Lower lobe of right lung (tissue), 2 donors: ENCODE measurements around the gene YTHDF1. TPM values are rescaled to one million over a fixed set of nuclear protein-coding genes. Genes with fewer than 3 reads are reported as not detected.
"Not testable (repeated sequence)": the region's sequence is repeated elsewhere in the genome, so short reads cannot be mapped to it uniquely, and the experiment has no call there.

ENCODE experiments used
- ATAC-seq, 2 donors: fragments of 200-7000 bp; cut with Tn5 transposase; one replicate each; pipeline ENCODE4 v1.9.1; 2020 to 2022; ENCODE audit warnings: mild to moderate bottlenecking in 2 of 2, moderate library complexity in 2 of 2
- DNase-seq: peaks from one replicate; pipeline ENCODE4 v3.0.0-alpha.2; 2020
- H3K27ac ChIP-seq: fragments of 200-600 bp; one replicate; pipeline ENCODE4 v1.8.0; 2022
- H3K27me3 ChIP-seq: fragments of 200-600 bp; one replicate; pipeline ENCODE4 v1.8.0; 2022; ENCODE audit warnings: low read depth
- H3K36me3 ChIP-seq: fragments of 200-600 bp; one replicate; pipeline ENCODE4 v1.8.0; 2022; ENCODE audit warnings: mild to moderate bottlenecking
- H3K4me1 ChIP-seq: fragments of 200-600 bp; one replicate; pipeline ENCODE4 v1.8.0; 2022
- H3K4me3 ChIP-seq: fragments of 200-600 bp; one replicate; pipeline ENCODE4 v1.8.0; 2022; ENCODE audit warnings: mild to moderate bottlenecking
- H3K9me3 ChIP-seq: fragments of 200-600 bp; one replicate; pipeline ENCODE4 v1.8.0; 2022
- intact Hi-C: fragments of 100-400 bp; cut with DNase I; formaldehyde crosslinking; loops from one replicate; pipeline ENCODE4 v1.11.0; 2022
- total RNA-seq: library from RNA; stranded (reverse); fragmentation: NEBNext Ultra II Directional; extraction: Animal tissue kit (Norgen Biotek cat#: 25700); gene quantifications from one replicate; pipeline ENCODE4 v1.2.1, GENCODE V29; 2021
- TF ChIP-seq, protein P1 (sequence below): fragments of 200-600 bp; IDR thresholded peaks from one replicate; pipeline ENCODE4 v1.8.0; 2022; ENCODE audit warnings: antibody characterized with exemption, mild to moderate bottlenecking
- donor health status: DM: no; HTN: yes; CAD: no; lungs with severe emphysema.

The YTHDF1 gene
- total RNA-seq, 1 donor from 2014 or later: 33.4 TPM

GRCh38 chr20:63160641-63161175 is 55.2 kb downstream of the YTHDF1 start:
- ATAC-seq (no peak), DNase-seq (no peak)
- TF ChIP-seq, protein P1, sequence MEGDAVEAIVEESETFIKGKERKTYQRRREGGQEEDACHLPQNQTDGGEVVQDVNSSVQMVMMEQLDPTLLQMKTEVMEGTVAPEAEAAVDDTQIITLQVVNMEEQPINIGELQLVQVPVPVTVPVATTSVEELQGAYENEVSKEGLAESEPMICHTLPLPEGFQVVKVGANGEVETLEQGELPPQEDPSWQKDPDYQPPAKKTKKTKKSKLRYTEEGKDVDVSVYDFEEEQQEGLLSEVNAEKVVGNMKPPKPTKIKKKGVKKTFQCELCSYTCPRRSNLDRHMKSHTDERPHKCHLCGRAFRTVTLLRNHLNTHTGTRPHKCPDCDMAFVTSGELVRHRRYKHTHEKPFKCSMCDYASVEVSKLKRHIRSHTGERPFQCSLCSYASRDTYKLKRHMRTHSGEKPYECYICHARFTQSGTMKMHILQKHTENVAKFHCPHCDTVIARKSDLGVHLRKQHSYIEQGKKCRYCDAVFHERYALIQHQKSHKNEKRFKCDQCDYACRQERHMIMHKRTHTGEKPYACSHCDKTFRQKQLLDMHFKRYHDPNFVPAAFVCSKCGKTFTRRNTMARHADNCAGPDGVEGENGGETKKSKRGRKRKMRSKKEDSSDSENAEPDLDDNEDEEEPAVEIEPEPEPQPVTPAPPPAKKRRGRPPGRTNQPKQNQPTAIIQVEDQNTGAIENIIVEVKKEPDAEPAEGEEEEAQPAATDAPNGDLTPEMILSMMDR: no peak
- Histone ChIP-seq H3K4me1 (no peaks in the 10 kb centered on the region), H3K36me3 (no peaks in the 10 kb centered on the region), H3K9me3 (no peaks in the 10 kb centered on the region), H3K27ac (no peak overlapping the region), H3K27me3 (peaks cover 50% of the 10 kb centered on the region), H3K4me3 (no peak overlapping the region)
- intact Hi-C loops: no loop called here

- ATAC-seq: no peak
- Histone ChIP-seq H3K27me3 (peaks cover 54% of the 10 kb centered on the region), H3K4me1 (no peaks in the 10 kb centered on the region), H3K27ac (no peak overlapping the region), H3K36me3 (no peaks in the 10 kb centered on the region), H3K4me3 (no peak overlapping the region), H3K9me3 (no peaks in the 10 kb centered on the region)
- no peak for DNase-seq
- intact Hi-C loops: no loop called here
- TF ChIP-seq, protein P1: no peak
Observed at GRCh38 chr20:63159826-63160640, 55.9 kb downstream of the YTHDF1 start.

- ATAC-seq, H3K27ac ChIP-seq, H3K4me3 ChIP-seq, H3K36me3 ChIP-seq, H3K4me1 ChIP-seq, intact Hi-C loops, DNase-seq, H3K9me3 ChIP-seq: not testable (repeated sequence)
- peaks cover 54% of the 10 kb centered on the region for H3K27me3 ChIP-seq
Observed at GRCh38 chr20:63159251-63159650, 56.7 kb downstream of the YTHDF1 start.

DNA sequence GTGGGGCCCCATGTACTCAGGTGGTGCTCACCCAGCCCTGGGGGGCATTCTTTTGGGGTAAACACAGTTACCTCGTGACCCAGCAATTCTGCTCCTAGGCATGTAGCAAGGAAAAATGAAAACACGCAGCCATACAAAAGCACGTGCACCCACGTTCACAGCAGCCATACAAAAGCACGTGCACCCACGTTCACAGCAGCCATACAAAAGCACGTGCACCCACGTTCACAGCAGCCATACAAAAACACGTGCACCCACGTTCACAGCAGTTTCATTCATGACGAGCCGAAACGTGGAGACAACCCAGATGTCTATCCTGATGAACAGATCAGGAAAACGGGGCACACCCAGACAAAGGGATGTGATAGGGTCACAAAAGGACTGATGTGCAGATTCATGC is 57.1 kb downstream of the YTHDF1 start:
- Histone ChIP-seq H3K27me3 (peaks cover 57% of the 10 kb centered on the region), H3K27ac (no peak overlapping the region), H3K9me3 (no peaks in the 10 kb centered on the region), H3K4me1 (no peaks in the 10 kb centered on the region), H3K36me3 (no peaks in the 10 kb centered on the region), H3K4me3 (no peak overlapping the region)
- no peak for DNase-seq
- intact Hi-C loops: no loop called here
- TF ChIP-seq, protein P1: no peak
- ATAC-seq: no peak

DNA sequence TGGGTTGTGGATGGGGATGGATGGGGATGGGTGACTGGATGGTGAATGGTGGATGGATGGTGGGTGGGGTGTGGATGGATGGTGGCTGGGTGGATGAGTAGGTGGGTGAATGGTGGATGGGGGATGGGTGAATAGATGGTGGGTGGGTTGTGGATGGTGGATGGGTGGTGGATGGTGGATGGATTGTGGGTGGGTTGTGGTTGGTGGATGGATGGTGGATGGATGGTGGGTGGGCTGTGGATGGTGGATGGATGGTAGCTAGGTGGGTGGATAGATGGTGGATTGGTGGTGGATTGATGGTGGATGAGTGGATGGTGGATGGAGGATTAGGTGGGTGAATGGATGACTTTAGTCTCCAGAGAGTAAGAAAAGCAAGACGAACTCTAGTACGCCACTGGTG is 57.6 kb downstream of the YTHDF1 start:
- no peaks in the 10 kb centered on the region for H3K36me3 ChIP-seq
- no peak for DNase-seq
- intact Hi-C loops: no loop called here
- H3K4me3 ChIP-seq: no peak overlapping the region
- no peaks in the 10 kb centered on the region for H3K9me3 ChIP-seq
- no peaks in the 10 kb centered on the region for H3K4me1 ChIP-seq
- ATAC-seq: no peak
- no peak overlapping the region for H3K27ac ChIP-seq
- H3K27me3 ChIP-seq: peaks cover 58% of the 10 kb centered on the region
- TF ChIP-seq, protein P1: no peak

GRCh38 chr20:63157431-63157830 is 58.5 kb downstream of the YTHDF1 start:
- intact Hi-C loops, H3K27ac ChIP-seq, H3K4me1 ChIP-seq, ATAC-seq, H3K4me3 ChIP-seq, H3K36me3 ChIP-seq, H3K9me3 ChIP-seq, DNase-seq: not testable (repeated sequence)
- peaks cover 59% of the 10 kb centered on the region for H3K27me3 ChIP-seq
